ENCODE measurements around the gene STX16.
"Not testable (repeated sequence)": the region's sequence is repeated elsewhere in the genome, so short reads cannot be mapped to it uniquely, and the experiment has no call there.

STX16 gene

GRCh38 chr20:58715801-58716475 lies 64.9 kb downstream of the STX16 start:
- Histone ChIP-seq H3K4me3 (no peak overlapping the region), H3K27ac (no peak overlapping the region)

DNA sequence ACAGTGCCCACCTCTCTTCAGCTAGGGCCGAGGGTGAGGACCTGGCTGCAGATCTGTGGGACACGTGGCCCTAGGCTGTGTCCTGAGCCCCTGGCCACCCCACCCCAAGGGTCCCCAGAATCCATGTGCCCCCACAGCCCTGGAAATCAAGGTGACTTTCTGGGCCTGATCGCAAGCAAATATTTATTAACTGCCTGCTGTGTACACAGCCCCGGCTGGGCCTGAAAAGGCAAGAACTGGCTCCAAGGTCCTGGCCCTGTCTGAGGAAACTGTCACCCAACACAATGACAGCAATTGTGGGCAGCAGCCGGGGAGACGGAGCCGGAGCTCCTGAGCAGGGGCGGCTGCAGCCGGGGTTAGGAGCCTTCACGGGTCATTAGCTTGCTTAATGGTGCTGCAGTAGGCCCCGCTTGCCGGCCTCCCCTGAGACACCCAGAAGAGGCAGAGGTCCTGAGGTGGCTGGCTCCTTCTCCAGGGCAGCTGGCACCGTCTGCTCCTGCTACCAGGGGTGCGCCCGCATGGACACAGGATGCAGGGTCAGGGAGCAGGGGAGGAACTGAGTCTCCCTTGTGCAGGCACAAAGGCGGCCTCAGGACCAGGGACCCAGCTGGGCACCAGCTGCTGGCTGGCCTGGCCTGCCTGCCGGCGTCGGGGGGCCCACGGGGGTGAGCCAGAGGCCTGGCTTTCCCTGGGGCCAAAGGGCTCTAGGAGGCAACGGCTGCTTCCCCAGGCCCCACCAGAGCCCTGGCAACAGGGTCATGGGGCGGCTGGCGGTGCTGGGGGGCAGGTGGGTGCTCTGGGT lies 65.6 kb downstream of the STX16 start:
- H3K4me3 ChIP-seq: no peak overlapping the region
- H3K27ac ChIP-seq: no peak overlapping the region

GRCh38 chr20:58717278-58718091 lies 66.4 kb downstream of the STX16 start:
- Histone ChIP-seq H3K4me3 (no peak overlapping the region), H3K27ac (no peak overlapping the region)

GRCh38 chr20:58718121-58718563 lies 67.1 kb downstream of the STX16 start:
- Histone ChIP-seq H3K27ac (no peak overlapping the region), H3K4me3 (no peak overlapping the region)

DNA sequence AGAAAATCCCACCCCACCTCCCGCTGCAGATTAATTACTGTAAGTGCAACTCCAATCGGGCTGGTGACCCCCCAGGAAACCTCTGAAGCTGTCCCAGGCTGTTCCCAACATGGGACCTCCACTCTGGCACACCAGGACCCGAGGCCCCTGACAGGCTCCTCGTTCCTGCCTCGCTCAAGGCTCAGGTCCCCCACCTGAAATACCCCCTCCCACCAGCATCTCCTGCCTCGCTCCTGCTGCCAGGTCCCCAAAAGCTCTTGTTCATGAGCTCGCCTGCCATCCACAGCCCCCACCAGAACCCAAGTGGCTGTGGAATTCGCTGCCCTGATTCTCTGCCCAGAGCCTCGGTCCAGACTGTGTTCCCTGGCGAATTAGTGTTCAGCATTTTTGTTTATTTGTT lies 67.6 kb downstream of the STX16 start:
- Histone ChIP-seq H3K4me3 (no peak overlapping the region), H3K27ac (no peak overlapping the region)

- no peak overlapping the region for H3K27ac ChIP-seq
- H3K4me3 ChIP-seq: no peak overlapping the region
Observed at GRCh38 chr20:58719258-58719657, 68.2 kb downstream of the STX16 start.

DNA sequence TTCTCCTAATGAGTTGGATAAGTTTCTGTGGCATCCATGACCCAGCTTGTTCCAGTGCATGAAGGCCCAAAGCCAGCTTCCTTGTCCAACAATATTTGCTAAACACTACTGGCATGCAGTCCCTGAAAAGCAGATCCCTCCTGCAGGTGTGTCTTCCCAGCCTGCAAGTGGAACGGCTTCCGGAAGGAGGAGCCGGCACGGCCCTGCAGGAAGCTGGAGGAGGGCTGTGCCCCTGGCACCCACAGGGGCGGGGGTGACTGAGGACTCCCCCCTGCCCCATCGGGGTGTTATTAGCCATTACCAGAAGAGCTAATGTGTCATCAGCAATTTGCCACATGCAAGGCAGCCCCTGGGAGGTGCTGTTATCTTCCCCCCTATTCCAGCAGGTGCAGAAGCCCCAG lies 68.9 kb downstream of the STX16 start:
- no peak overlapping the region for H3K4me3 ChIP-seq
- H3K27ac ChIP-seq: no peak overlapping the region

- no peak overlapping the region for H3K4me3 ChIP-seq
- H3K27ac ChIP-seq: no peak overlapping the region
Observed at GRCh38 chr20:58720890-58721289, 69.8 kb downstream of the STX16 start.

- H3K27ac ChIP-seq: peak overlapping the region in 1 of 21 experiments; percentile 38
- no peak overlapping the region for H3K4me3 ChIP-seq
Observed at GRCh38 chr20:58721951-58722778, 71.1 kb downstream of the STX16 start.

- H3K4me3 ChIP-seq: no peak overlapping the region
- H3K27ac ChIP-seq: no peak overlapping the region
Observed at GRCh38 chr20:58722877-58723627, 72.0 kb downstream of the STX16 start.

DNA sequence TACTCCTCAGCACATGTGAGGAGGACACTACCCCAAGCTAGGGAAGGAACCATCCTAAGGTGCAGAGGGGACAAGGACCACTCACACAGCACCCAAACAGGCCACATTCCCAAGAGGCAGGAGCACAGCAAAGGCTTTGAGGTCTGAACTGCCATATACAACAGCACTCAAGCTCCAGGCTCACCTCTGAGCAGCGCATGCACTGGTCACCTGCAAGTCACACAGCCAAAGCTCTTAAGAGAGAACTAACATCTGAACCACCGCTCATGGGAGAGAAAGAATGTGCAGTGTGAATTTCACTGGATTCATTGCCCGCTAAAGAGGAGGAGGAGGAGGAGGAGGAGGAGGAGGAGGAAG lies 72.5 kb downstream of the STX16 start:
- H3K4me3 ChIP-seq: no peak overlapping the region
- H3K27ac ChIP-seq: no peak overlapping the region

- H3K4me3 ChIP-seq, H3K27ac ChIP-seq: not testable (repeated sequence)
Observed at GRCh38 chr20:58726156-58726555, 75.1 kb downstream of the STX16 start.

Data from skin epidermis (tissue), 12 donors.